NCI-H226 (cell line): Measurements from ENCODE around the gene SP6.

Source experiments
- DNase-seq: peaks from one replicate; pipeline ENCODE4 v3.0.0-alpha.2; 2015

The SP6 gene

GRCh38 chr17:47831003-47831933, 19.7 kb downstream of the SP6 start, which contains the start of the genes LRRC46 and MRPL10:
Gene LRRC46, plus strand, starts transcription at chr17:47831670. Its CDS starts 320 bp downstream, at chr17:47831990.
Gene MRPL10, minus strand, starts transcription at chr17:47831541. Its CDS starts 30 bp downstream, at chr17:47831511.
- peak; percentile 87 for DNase-seq

DNA sequence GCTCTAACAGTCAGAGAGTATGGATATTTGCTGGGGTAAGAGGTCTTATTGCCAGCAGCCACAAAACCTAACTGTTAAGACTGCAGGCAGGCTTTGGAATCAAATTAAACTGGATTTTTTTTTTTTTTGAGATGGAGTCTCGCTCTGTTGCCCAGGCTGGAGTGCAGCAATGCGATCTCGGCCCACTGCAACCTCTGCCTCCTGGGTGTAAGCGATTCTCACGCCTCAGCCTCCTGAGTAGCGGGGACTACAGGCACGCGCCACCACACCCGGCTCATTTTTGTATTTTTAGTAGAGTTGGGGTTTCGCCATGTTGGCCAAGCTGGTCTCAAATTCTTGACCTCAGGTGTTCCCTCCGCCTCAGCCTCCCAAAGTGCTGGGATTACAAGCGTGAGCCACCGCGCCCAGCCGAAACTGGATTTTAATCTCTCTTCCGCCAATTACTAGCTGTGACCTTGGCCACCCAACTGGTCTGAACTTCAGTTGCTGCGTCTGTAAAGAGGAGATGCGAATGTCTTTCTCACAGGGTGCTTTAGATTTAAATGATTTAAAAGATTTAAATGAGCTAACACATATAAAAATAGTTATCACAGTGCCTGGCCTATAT, 20.5 kb downstream of the SP6 start:
- no peak for DNase-seq

DNA sequence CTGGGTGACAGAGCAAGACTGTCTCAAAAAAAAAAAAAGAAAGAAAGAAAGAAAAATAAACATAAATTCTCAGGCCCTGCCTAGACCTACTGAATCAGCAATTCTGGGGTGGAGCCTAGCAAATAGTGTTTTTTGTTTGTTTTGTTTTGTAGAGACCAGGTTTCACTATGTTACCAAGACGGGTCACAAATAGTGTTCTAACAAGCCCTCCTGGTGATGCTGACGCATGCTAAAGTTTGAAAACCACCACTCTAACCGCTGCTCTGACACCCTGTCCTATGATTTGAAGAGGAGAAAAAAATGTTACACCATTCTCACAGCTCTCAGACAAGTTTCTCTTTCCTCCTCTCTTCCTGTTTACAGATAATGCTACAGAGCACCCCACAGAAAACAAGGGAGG, 21.1 kb downstream of the SP6 start:
- no peak for DNase-seq

DNA sequence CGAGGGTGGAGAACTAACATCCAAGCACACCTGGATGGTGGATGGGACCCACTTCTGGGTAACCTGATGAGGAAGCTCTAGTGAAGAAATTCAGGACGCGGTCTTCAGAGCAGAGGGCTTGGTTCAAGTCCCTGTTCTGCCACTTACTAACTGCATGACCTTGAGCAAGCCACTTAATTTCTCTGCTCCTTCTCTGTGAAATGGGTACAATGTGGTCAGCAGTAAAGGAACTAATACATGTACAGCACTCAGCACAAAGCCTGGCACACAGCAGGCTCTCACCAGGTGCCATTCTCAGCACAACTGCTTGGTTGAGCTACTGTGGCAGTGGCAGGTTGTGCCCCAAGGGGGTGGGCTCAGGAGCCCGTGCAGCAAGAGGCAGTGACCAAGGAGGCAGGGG, 27.4 kb downstream of the SP6 start:
- no peak for DNase-seq

GRCh38 chr17:47822785-47823184, 28.2 kb downstream of the SP6 start:
- no peak for DNase-seq

GRCh38 chr17:47821424-47822391, 29.3 kb downstream of the SP6 start, which contains the start of gene OSBPL7:
Gene OSBPL7, minus strand, starts transcription at chr17:47821794. Its CDS starts 1,516 bp downstream, at chr17:47820278.
- peak; percentile 75 for DNase-seq

GRCh38 chr17:47821031-47821423, 29.9 kb downstream of the SP6 start:
- no peak for DNase-seq

DNA sequence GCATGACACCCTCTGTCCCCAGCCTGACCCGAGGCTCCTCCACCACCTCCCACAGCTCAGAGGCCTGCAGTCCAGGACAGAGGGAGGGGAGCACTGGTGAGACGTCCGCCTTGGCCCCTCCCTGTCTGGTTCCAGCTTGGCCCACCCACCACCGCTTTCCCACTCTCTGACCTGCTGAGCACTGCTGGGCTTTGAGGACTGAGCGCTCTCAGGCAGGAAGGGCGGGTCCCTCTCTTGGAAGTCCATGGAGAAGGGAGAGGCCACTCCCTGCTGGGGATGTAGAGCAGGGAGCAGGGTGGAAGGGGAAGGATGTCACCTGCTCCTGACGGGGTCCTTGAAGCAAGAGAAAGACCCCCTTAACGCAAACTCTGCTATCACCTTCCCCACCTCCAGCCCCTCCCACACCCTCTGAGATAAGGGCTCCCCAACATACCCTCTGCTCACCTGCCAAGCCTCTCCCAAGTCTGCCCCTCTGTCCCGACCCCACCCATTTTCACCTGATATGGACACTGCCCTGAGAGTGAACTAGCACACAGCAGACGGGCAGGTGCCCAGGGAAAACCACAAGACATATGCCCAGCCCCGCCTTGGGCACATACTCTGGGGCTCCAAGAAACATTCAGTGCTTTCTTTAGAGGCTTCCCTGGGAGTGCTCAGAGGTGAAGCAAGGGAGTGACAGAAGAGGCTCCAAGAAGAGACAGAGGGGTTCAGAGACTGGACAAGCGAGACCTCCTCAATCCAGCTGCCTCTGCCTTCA, 30.8 kb downstream of the SP6 start:
- no peak for DNase-seq

DNA sequence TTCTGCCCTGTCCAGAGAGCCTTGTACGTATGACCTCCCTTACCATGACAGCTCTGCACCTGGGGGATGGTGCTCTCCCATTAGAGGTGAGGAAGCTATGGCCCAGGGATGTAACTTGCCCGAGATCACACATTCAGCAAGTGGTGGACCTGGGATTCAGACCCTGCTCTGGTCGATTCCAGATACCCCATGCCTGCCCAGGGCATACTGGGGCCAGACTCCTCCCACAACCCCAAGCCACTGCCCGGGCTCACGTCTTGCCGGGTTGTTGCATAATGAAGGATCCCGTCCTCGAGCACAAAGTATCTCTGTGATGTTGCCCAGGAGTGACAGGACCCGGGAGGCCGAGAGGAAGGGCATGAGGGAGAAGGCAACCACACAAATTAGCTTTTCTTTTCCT, 31.5 kb downstream of the SP6 start:
- DNase-seq: no peak

GRCh38 chr17:47818002-47818695, 32.8 kb downstream of the SP6 start:
- no peak for DNase-seq

GRCh38 chr17:47816947-47817346, 34.0 kb downstream of the SP6 start:
- DNase-seq: no peak

DNA sequence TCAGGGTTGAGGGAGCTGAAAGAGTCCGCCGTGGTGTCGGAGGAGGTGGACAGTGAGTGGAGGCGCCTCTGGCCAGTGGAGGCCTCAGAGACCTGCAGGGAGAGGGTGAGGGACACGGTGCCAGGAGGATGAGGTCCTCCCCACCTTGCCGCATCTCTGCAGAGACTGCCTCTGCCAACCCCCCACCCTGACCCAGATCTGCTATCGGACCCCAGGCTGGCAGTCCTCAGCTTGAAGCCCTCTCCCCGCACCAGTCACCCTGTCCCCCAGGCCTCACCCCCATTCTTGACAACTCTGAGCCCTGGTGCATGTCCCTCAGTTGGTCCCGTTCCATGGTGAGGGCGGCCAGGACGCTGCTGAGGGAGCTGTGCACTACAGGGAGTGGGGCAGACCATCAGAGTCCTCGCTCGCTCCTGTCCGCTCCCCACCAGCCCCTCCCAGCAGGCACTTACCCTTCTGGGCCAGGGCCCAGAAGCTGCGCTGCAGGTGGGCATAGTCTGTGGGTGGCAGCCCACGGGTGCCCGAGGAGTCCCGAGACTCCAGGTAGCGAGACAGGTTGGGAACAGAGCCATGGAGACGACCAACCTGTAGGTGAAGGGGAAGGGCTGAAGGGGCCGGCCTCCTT, 34.7 kb downstream of the SP6 start:
- no peak for DNase-seq

DNA sequence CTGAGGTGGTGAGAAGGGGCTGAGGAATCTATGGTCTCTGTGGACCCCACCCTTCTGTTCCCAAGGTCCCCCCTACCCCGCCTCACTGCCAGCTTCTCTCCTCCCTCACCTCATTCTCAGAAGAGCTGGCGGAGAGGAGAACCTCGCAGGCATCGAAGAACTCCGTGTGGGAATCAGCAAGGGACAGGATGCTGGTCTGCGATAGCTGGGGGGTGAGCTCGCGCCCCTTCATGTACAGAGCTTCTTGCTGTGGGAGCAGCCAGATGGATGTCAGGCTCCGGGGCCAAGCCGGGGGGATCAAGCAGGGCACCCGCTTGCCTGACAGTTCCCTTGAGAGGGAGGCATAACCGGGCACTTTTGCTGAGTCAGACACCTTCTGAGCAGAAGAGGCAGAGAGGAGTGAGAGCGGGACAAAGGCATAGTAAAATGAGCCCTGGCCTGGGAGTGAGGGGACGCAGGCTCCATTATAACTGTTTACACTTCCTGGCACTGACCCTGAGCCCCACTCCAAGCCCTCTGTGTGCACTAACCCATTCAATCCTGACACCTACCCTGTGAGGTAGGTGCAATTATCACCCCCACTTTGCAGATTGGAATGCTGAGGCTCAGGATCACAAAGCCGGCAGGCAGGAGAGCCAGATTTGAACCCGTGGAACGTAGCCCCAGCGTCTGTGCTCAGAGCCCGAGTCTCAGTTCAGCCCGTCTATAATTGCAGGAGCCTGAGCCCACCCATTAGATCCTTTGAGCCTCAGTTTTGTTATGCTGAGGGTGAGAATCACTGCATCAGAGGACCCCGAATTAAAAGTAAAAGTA, 35.7 kb downstream of the SP6 start:
- no peak for DNase-seq

GRCh38 chr17:47813512-47814031, 37.4 kb downstream of the SP6 start:
- no peak for DNase-seq

GRCh38 chr17:47813077-47813476, 37.9 kb downstream of the SP6 start:
- no peak for DNase-seq

- no peak for DNase-seq
Measured at GRCh38 chr17:47812146-47812920, 38.6 kb downstream of the SP6 start.

DNA sequence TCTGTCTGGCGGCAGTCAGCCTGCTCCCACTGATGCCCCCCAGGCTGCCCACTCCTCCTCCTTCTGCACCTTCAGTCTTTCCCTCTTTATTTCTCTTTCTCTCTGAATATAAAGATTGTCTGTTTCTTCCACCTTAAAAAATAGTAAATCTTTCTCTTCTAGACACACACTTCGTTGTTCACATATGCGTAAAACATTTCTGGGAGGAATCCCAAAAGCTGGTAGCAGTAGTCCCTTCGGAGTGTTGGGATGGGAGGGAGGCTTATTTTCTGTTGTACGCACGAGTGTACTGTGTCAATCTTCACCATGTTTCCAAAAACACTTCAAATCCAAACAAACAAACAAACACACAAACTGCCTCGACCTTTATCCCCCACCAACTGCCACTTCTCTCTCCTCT, 39.3 kb downstream of the SP6 start:
- DNase-seq: no peak

- no peak for DNase-seq
Measured at GRCh38 chr17:47810901-47811635, 39.9 kb downstream of the SP6 start.
